T-helper 17 cell (primary cell): ENCODE measurements around the gene TUBA3D. TPM values are rescaled to one million over a fixed set of nuclear protein-coding genes. Genes with fewer than 3 reads are reported as not detected.
A peak's percentile ranks its signal among the peaks of the same experiment; 100 is the strongest.
"Not testable (repeated sequence)": the region's sequence is repeated elsewhere in the genome, so short reads cannot be mapped to it uniquely, and the experiment has no call there.

Source experiments
- ATAC-seq: fragments of 150-1000 bp; cut with Tn5 transposase; 2 replicates; pipeline ENCODE4 v1.10.0; 2021; ENCODE audit warnings: mild to moderate bottlenecking, moderate library complexity
- DNase-seq, 3 donors: peaks; one replicate each; pipeline versions ENCODE4 v3.0.0 to v3.0.0-alpha.2; 2020 to 2021
- H3K9me3 ChIP-seq: one replicate; pipeline ENCODE4 v1.7.0; 2013; ENCODE audit warnings: low read length, mild to moderate bottlenecking; ENCODE audit not compliant: control insufficient read depth, poor library complexity, severe bottlenecking
- H3K27ac Mint-ChIP-seq: one replicate; pipeline ENCODE4 v1.8.0; 2022; ENCODE audit warnings: mild to moderate bottlenecking, moderate library complexity, mixed read lengths
- H3K27me3 Mint-ChIP-seq: one replicate; pipeline ENCODE4 v1.8.0; 2022; ENCODE audit warnings: mixed read lengths
- H3K36me3 Mint-ChIP-seq: one replicate; pipeline ENCODE4 v1.8.0; 2022; ENCODE audit warnings: low read depth, mixed read lengths
- H3K4me1 Mint-ChIP-seq: one replicate; pipeline ENCODE4 v1.8.0; 2022; ENCODE audit warnings: mild to moderate bottlenecking, mixed read lengths
- H3K4me3 Mint-ChIP-seq: one replicate; pipeline ENCODE4 v1.8.0; 2022; ENCODE audit warnings: mild to moderate bottlenecking, moderate library complexity, mixed read lengths
- total RNA-seq, 4 donors: library from RNA in 2 of 4; stranded (reverse) in 2 of 4; gene quantifications; one replicate each; pipeline ENCODE4 v1.2.3 and lab custom pipeline; 2022 to 2026

Gene TUBA3D
- total RNA-seq, 2 donors from 2014 or later = not detected

DNA sequence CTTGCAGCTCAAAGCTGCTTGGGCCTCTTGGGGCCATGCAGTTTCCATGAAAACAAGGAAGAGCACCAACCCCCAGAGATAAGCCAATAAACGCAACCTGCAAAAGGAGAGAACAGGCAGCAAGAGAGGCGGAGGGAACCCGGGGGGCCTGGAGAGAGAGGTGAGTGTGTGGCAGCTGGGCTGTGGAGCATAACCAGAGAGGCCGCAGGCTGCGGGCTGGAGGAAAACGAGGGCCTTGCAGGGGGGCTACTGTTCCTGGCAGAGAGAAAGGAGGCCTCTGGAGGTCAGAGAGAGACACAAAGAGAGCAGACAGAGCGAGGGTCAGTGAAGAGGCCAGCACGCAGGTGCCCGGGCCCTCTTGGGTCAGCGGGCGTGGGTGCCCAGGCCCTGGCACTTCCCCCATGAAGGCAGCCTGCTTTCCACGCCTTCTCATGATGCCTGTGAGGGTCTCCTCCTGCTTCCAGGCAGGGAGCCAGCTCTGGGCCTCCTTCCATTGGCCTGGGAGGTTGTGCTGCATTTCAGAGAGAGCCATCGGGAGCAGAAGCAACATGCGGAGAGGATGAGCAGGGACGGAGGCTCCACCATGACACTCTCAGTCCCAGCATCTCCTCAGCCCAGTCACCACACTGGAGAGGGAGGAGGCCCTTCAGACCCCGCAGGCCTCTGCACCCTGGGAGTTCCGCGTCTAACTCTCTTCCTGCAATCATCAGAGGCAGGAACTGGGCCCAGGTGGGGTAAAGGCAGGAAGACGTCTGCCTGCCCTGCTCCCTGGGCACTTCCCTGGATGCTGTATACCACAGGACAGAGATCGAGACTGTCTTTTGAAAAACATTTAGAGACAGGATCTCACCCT is 14.9 kb downstream of the TUBA3D start:
- not testable (repeated sequence) for H3K9me3 ChIP-seq, ATAC-seq, H3K27me3 Mint-ChIP-seq, H3K36me3 Mint-ChIP-seq
- peak overlapping the region; percentile 89 for H3K4me3 Mint-ChIP-seq
- peak in 1 of 3 donors; percentile 21 for DNase-seq
- peak overlapping the region; percentile 91 for H3K27ac Mint-ChIP-seq
- H3K4me1 Mint-ChIP-seq = peaks cover 17% of the 10 kb centered on the region

DNA sequence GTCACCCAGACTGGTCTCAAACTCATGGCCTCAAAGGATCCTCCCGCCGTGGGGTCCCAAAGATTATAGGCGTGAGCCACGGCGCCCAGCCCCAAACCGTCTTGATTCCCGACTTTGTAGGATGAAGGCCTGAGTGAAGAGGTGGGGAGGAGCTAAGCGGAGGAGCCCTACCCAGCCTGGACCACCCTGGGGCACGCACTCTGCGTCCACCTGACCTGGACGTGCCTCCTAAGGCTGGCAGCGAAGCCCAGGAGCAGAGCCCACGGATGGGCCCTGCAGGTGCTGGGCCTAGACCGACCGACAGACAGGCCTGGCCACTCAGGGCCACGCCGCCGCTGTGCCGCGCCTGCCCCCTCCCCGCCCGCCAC is 15.5 kb downstream of the TUBA3D start:
- not testable (repeated sequence) for H3K27me3 Mint-ChIP-seq, ATAC-seq, H3K9me3 ChIP-seq, H3K36me3 Mint-ChIP-seq, DNase-seq
- peak overlapping the region; percentile 89 for H3K4me3 Mint-ChIP-seq
- H3K27ac Mint-ChIP-seq = peak overlapping the region; percentile 91
- H3K4me1 Mint-ChIP-seq = peaks cover 17% of the 10 kb centered on the region

DNA sequence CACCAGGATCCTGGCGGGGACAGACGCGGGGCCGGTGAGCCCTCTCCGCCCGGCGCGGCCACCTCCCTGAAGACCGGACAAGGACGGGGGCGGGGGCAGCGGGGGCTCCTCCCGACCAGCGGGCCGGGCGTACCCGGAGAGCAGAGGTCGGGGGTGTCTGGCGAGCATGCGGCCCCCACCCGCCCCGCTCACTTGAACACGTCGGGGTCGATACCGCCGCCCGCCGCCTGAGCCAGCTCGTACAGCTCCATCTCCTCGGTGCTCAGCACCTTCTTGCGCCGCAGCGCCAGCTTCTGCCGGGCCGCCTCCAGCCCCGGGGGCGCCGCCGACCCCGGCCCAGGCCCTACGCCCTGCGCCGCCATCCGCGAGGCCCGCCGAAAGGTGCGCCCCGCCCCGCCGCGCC is 16.1 kb downstream of the TUBA3D start, which contains the start of gene MZT2A:
Gene MZT2A (minus strand): TSS at position 383 of the 403 bp plus-strand sequence. CDS start 21 bp downstream, at position 362.
- H3K9me3 ChIP-seq, H3K27me3 Mint-ChIP-seq, DNase-seq, H3K36me3 Mint-ChIP-seq, ATAC-seq: not testable (repeated sequence)
- Mint-ChIP-seq H3K27ac (peak within 1 kb of the TSS; percentile 98), H3K4me1 (peaks cover 17% of the 10 kb centered on the region), H3K4me3 (peak within 1 kb of the TSS; percentile 94)

DNA sequence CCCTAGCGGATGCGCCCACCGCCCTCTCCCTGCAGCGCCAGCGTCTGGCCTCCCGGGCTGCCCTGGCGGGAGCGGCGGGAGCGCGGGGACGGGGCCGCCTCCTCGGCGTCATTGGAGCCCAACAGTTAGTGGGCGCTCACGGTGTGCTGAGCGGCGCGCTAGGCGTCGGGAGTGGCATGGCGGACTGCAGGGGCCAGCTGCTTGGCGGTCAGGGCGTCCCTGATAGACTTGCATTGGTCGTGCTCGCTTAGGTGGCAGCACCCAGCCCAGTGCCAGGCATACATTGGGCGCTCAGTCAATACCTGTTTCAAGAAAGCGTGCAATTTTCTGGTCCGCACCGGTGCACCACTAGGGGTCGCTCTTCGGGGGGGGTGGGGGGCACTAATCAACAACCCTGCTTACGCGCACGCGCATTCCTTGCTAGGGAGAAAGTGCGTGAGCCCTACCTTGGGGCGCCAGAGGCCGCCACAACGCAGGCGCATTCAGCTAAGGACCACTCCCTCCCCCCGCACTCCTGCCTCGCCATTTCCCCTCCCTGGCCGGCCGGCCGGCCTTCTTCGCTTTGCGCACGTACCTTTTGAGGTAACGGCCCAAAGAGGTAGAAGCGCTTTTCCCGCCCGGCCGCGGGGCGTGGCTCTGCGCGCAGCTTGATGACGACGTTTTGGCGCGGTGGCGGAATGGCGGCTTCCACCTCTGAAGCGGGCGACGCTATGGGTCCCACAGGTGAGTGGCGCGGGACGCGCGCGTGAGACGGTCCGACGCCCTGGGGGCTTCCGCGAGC is 16.7 kb downstream of the TUBA3D start:
- peak; percentile 78 for ATAC-seq
- no peaks in the 10 kb centered on the region for H3K9me3 ChIP-seq
- Mint-ChIP-seq H3K4me1 (peaks cover 17% of the 10 kb centered on the region), H3K36me3 (peaks cover 3% of the 10 kb centered on the region), H3K4me3 (peak overlapping the region; percentile 94), H3K27ac (peak overlapping the region; percentile 98), H3K27me3 (no peaks in the 10 kb centered on the region)
- DNase-seq = peak; percentile 88

DNA sequence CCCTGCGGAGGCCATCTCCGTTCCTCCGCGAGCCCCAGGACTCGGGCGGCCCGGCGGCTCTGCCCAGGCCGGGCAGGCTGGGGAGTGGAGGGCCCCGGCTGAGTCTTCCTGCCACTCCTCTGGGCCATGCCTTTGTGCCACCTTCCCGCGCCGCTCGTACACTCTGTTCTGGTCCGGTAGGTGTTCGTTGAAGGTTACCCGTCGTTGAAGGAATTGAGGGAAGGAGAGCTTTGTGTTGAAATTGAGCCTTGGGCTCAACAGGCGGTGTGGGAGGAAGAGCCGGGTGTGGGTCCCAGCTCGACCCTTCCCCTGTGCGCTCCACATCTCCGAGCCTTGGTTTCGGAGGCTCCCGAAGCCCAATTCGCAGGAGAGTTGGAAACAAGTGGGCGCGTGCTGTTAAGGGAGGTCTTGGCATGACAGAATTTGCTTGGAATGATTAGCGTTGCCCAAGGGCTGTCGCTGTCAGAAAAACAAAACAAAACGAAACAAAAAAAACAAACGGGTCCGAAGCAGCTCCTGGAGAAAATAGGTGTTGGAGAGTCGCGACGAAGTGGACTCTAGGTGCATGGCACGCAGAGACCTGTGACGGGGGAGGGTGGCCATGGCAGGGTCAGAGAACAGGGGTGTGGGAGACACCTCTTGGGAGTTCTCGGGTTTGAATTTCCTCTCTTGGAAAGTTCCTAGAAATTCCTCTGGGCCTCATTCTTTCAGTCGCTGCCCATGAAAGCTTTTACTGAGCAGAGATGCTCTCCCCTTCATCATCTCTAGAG is 17.5 kb downstream of the TUBA3D start:
- H3K4me1 Mint-ChIP-seq = peaks cover 23% of the 10 kb centered on the region
- ATAC-seq = peak; percentile 26

DNA sequence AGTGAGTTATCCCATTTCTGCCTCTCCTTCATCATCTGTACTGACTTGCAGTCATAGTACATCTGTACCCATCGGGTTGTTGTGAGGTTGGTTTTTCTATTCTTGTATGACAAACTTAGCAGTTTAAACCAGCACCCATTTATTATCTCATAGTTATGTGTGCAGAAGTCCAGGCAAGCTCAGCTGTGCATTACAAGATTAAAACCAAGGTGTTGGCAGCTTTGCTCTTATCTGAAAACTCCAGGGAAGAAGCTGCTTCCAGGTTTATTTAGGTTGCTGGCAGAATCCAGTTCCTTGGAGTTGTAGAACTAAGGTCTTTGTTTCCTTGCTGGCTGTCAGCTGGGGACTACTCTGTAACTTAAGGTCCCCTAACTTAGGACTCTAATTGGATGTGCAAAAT is 19.6 kb downstream of the TUBA3D start:
- Mint-ChIP-seq H3K27ac (peak overlapping the region; percentile 47), H3K4me1 (peaks cover 13% of the 10 kb centered on the region)
- not testable (repeated sequence) for H3K36me3 Mint-ChIP-seq, H3K27me3 Mint-ChIP-seq, DNase-seq, H3K9me3 ChIP-seq, H3K4me3 Mint-ChIP-seq, ATAC-seq

More for the DNA sequence above, 17.5 kb downstream of the TUBA3D start:
- no peaks in the 10 kb centered on the region for H3K9me3 ChIP-seq
- peak overlapping the region; percentile 98 for H3K27ac Mint-ChIP-seq
- peak overlapping the region; percentile 94 for H3K4me3 Mint-ChIP-seq
- no peak for DNase-seq
- no peaks in the 10 kb centered on the region for H3K27me3 Mint-ChIP-seq
- peaks cover 5% of the 10 kb centered on the region for H3K36me3 Mint-ChIP-seq

DNA sequence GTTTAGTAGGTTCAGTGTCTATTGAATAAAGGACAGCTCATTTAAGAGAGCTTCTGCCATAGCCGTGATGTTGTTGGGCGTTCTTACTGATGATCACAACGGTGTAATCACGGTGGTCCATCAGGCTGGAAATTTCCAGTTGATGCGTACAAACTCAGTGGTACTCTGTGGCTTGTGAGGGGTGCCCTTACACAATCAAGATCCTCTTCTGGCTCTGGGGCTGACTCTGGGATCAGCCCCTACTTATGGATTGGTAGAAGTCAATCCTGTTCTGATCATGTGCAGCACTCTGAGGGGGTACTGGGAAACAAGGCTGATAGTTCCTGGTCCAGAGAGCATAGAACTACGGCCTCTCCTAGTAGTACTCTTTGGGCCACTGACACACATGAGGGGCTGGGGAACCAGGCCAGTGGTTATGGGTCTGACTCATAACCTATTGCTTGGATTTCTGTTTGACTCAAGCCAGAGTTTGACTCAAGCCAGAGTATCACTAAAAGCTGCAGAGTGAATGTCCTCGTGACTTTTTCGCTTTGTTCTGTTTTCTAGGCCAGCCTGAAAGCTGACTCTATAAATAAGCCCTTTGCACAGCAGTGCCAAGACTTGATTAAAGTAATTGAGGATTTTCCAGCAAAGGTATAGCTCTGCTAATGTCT is 22.5 kb downstream of the TUBA3D start:
- not testable (repeated sequence) for H3K36me3 Mint-ChIP-seq, H3K4me3 Mint-ChIP-seq

DNA sequence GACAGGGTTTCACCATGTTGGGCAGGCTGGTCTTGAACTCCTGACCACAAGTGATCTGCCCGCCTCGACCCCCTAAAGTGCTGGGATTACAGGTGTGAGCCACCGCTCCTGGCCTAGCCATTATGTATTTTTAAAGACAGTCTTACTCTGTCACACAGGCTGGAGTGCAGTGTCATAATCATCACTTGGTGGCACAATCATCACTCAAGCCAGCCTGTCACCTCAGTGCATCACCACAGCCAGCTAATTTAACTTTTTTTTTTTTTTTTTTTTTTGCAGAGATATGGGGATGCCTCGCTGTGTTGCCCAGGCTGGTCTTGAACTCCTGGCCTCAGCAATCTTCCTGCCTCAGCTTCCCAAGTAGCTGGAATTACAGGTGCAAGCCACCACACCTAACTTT is 27.7 kb downstream of the TUBA3D start:
- not testable (repeated sequence) for H3K36me3 Mint-ChIP-seq, H3K27me3 Mint-ChIP-seq, H3K9me3 ChIP-seq, H3K4me3 Mint-ChIP-seq, H3K4me1 Mint-ChIP-seq, H3K27ac Mint-ChIP-seq, DNase-seq, ATAC-seq

More for the DNA sequence above, 22.5 kb downstream of the TUBA3D start:
- H3K27me3 Mint-ChIP-seq, H3K9me3 ChIP-seq, ATAC-seq, H3K27ac Mint-ChIP-seq, DNase-seq: not testable (repeated sequence)
- peaks cover 13% of the 10 kb centered on the region for H3K4me1 Mint-ChIP-seq

DNA sequence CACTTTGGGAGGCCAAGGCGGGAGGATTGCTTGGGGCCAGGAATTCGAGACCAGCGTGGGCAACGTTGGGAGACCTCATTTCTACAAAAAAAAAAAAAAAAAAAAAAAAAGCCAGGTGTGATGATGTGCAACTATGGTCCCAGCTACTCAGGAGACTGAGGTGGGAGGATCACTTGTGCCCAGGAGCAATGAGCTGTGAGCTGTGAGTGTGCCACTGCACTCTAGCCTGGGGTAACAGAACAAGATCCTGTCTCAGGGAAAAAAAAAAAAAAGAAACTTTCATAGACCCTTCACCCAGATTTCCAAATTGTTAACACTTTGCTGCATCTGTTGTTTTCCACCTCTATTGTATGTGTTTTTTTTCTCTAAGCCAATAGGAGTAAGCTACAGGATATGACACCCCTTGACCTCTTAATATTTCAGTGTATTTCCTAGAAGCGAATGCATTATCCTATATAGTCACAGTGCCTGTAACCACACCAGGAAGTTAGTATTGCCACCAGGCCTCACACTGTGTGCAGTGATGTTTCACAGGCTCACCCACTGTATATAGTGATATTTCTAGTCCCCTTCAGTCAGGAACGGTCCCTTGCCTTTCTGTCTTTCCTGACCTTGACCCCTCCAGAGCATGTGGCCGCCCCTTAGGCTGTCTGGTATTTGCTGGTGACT is 28.3 kb downstream of the TUBA3D start:
- not testable (repeated sequence) for H3K27ac Mint-ChIP-seq, H3K36me3 Mint-ChIP-seq, H3K4me3 Mint-ChIP-seq, H3K9me3 ChIP-seq, H3K27me3 Mint-ChIP-seq, DNase-seq, H3K4me1 Mint-ChIP-seq
- peak; percentile 37 for ATAC-seq

DNA sequence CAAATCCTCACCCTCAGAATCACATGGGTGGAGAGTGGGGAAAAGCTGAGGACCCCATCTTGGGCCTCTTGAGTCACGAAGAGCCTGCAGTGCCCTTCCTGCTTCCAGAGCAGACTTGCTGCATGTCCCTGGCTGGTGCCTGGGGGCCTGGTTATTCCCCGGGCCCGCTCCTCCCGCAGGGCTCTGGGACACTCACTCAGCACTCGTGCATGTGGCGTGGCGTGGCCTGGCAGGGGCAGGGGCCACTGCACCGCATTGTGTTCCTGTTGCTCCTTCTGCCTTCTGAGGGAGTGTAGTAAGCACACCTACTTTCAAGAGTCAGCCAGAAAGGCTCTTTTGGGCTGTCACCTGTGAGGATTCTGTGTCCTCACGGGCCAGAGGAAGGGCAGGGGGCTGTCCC is 33.7 kb downstream of the TUBA3D start:
- no peak for DNase-seq
- H3K9me3 ChIP-seq = no peaks in the 10 kb centered on the region
- Mint-ChIP-seq H3K4me3 (no peak overlapping the region), H3K27me3 (no peaks in the 10 kb centered on the region), H3K27ac (no peak overlapping the region), H3K36me3 (peaks cover 4% of the 10 kb centered on the region), H3K4me1 (peaks cover 3% of the 10 kb centered on the region)
- no peak for ATAC-seq

DNA sequence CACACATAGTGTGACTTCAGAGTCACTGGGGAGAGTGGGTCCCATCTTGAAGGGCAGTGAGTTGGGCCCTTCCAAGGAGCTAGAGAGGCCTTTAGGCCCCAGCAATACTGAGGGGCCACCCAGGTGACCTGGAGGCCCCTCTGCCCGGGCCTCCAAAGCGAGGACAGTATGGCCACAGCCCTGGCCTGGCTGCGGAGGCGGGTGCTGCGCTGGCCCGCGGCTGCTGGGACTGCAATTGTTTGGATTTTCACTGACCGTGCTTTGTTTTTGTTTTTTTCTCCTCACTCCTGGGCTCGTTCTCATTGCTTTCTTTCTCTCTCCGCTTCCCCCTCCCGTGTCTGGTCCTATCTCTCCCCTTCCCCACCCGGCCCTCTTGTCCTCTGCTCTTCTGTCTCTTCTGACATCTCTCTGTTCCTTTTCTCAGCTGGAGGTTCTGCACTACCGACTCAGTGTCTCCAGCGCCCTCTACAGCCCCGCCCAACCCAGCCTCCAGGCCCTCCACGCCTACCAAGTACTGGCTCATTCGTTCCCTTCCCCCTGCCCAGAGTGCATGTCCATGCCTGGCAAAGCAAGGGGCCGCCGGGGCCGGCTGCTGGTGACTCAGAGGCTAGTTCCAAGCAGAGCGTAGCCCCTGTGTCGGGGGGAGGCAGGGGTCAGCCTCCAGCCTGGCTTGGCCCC is 35.5 kb downstream of the TUBA3D start:
- not testable (repeated sequence) for DNase-seq, H3K36me3 Mint-ChIP-seq, ATAC-seq, H3K4me1 Mint-ChIP-seq, H3K9me3 ChIP-seq, H3K27ac Mint-ChIP-seq, H3K4me3 Mint-ChIP-seq, H3K27me3 Mint-ChIP-seq
